Activated gamma-delta T cell (primary cell): ENCODE data around the gene AMER3.

Experiments used
- DNase-seq: peaks from one replicate; lab custom pipeline; 2025; lab: John Stamatoyannopoulos, UW

The AMER3 gene

DNA sequence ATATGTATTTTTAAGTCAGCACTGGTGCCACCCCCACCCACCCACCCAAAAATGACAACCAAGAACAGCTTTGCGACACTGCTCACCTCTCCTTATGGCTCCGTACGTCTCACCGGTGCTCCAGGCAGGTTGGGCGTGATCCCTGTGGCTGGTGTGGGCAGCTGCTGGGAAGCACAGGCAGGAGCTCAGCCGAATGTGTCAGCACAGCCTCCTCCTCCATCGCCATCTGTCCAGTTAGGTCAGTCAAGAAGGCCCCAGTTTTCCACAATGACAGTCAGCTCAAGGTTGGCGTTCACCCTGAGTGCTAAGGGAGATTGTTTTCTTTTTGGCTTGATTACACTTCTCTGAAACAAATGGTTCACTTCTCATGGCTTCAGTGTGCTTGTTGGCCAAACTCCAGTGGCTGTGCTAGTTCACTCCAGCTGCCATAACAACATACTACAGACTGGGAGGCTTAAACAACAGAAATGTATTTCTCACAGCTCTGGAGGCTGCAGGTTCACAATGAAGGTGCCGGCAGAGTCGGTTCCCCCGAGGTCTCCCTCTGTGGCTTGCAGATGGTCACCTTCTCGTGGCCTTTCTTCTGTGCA lies 30.2 kb downstream of the AMER3 start:
- DNase-seq = no peak

DNA sequence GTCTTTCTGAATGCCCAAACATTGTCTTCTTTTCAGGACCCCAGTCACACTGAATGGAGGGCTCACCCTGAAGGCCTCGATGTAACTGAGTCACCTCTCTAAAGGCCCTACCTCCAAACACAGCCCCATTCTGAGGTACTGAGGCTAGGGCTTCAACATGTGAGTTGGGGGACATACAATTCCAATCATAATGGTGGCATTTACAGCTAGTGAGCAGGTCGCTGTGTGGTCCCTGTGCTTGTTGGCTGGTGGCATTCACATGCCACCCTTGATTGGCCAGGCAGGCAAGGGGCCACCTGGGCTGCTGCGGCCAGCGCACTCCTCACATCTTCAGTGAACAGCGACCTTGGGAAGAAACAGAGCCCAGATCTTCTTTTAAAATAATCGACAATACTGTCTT lies 30.7 kb downstream of the AMER3 start:
- DNase-seq = no peak

DNA sequence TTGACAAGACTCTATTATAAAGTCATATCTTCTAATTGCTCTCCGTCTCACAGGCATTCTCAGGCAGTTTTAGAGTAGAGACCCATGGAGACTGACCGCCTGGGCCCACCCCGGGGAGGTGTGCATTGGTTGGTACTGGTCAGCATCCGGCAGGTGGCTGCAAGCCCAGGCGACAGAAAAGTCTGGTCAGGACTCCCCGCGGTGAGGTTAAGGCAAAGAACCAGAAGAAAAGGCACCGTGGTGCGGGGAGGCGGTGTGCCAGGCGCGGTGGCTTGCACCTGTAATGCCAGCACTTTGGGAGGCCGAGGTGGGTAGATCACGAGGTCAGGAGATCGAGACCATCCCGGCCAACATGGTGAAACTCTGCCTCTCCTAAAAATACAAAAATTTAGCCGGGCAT lies 32.5 kb downstream of the AMER3 start:
- DNase-seq = no peak

DNA sequence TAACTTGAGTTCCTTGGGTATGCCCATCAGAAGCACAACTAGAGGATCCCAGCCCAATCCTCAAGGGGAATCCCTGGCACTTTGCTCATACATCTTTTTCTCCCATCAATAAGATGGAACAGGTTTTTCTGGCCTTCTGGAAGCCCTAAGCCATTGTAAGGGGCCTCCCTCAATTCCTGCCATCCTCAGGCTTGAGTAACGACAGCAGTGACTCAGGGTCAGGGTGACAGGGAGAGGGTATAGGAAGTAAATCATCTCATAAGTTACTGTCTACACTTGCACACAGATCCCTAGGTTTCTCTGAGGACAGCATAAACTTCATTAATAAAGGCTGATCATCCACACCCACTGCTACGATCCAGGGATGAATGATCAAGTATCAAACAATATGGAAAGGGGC lies 35.0 kb downstream of the AMER3 start:
- no peak for DNase-seq

DNA sequence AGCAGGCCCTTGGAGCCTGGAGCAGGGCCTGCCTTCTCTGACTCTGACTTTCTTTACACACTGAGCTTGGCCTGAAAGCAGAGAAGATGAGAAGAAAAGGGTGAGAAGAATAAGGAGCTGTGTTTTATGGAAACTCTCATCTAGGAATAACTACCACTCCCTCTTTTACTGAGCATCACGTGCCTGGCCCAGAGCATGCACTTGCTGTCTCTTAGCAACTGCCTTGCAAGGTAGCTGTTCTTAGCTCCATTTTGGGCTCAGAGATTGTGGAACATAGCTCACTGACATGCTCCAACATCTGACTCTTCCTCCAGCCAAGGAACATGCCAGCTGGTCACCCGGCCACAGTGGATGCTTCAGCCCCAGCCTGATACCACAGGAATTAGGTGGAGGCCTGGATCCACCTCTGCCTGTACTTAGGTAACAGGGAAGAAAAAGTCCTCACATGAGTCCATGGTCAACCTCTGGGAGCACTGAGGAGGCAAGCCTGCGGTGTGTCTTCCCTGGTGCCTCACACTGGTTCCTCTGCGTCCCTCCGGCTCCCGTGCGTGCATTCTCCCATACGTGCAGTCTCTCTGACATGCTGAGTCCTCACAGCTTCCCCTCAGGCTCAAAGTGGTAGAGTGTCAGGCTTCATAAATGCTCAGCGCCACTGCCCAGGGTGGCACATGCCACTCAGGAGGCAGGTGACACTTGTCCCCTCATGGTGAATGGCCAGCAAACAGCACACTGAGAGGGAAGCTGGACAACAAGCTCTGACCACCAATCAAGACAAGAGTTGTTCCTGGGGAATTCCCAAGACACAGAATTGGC lies 35.7 kb downstream of the AMER3 start:
- no peak for DNase-seq

DNA sequence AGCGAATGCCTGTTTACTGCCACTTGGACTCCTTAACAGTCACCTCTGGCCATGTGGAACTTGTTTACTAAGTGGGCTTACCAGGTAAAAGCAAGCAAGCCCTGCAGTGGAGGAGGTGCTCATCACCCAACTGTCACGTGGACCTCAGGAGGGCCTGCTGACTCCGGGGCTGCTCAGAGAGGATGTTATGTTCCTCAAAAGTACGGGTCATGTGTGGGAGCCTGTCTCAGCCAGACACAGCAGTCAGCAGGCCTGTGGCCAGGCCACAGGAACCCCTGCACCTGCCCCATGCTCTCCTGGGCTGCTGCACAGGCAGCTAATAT lies 36.2 kb downstream of the AMER3 start:
- no peak for DNase-seq

DNA sequence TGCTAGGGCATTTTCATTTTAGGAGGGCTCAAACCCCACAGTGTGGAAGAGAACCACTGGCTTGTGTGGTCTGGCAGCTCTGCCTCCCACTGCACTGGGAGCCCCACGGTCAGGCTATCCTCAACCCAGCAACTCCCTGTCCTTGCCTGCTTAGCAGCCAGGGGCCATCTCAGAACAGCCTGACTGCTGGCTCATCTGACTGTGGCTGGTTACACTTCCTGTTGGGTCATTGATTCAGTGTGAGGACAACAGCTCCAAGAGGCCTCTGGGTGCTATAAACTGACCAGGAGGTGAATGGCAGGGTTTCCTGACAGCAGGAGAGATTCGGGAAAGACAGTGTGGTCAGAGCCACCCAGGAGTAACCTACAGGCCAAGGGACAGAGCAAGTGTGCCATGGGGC lies 40.1 kb downstream of the AMER3 start:
- no peak for DNase-seq

DNA sequence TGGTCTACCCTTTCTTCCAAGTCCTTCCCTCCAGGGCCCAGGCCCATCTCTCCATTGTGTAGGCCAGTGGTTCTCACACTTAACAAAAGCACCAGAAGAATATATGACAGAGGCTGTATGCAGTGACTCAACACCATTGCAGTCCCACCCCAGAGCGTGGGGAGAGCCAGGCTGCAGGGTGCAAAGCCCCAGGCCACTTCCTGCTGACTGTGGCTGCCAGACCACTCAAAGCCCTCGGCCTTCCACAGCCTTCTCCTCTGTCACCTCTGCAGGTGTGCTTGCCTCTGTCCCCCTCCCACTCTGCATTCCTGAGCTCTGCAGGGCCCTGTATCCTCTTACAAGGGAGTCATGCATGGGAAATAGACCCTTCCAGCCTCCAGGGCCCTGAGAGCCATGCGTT lies 41.0 kb downstream of the AMER3 start:
- DNase-seq = no peak

DNA sequence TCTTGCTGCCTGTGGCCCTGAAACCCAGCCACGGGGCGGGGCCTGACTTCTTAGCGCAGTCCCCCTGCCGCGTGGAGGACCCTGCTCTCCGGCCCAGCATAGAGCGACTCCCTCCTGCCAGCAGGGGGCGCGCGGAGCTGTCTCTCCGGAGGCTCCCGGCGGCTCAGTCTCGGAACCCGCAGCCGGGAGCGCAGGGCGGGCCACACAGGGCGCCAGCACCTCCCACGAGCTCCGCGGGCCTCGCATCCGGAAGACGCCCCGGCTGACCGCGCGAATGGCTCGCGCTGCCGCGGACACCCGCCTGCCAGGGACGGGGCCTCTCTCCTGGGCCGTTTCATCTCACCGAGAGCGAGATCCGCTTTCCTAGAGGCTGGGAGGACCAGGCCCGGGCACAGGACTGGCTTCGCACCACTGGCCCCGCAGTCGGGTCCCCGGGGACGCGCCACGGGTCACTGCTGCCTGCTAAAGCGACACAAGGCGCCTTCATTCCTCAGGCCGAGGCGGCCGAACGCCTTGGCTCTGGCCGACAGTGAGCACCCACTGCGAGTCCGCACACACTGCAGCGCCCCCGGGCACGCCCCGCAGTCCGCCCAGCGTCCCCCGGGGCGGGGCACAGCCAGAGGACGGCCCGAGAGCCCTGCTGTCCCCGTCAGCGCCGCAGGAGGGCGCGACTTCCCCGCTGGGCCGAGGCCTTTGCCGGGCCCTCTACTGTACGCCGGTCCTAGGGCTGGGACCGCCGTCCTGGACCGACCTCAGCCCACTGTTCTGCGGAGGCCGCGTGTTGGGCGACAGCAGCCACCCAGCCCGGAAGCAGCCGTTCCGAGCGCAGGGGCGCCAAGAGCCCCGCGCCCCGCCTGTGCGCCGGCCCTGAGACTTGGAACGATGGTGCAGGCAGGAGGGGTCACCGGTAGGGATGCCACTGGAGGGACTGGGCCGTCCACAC lies 42.4 kb downstream of the AMER3 start:
- peak; percentile 74 for DNase-seq

DNA sequence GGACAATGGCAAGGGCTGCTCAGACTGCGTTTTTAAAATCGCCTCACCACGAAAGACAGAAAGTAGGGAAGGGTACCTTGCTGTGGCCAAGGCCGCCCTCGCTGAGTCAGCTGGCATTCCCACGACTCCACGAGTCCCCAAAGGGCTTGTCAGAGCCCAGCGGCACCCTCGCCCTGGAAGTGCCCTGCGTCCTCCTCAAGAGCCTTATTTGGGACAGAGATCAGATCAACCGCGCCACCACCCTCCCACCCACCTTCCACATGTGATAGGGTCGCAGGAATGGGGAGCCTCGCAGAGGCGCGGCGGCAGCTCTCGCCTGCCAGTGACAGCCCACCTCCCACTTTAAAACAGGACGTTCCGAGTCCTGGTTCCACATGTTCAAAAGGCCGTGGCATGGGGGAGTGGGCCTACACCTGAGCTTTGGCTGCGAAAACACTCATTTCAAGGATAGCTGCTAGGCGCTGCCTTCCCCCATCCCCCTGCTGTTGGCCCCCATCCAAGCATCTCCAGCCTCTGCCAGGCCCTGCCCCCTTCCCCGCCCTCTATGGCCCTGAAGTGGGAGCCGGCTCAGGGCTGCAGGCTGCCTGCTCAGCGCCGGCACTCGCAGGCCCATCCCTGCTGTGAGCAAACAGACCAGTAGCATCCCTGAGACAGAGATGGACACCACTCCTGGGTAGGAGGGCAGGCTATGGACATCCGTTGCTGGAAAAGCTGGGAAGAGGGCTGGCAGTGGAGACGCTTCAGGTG lies 43.3 kb downstream of the AMER3 start:
- DNase-seq = no peak

DNA sequence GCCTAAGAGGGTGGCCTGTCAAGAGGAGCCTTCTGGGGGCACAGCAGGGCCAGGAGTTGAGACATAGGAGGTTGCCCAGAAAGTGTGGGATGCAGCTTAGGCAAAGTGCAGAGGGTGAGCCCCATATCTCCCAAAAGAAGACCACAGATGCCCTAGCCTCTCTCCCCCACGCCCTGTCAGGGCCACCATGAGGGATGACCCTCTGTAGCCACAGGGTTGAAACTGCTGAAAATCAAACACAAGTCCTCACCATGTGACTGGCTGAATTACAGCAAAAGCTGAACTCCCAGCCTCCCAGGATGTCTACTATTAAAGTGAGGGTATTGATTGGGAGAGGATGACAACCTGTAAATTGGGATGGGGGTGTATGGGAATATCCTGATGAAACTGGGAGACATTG lies 44.0 kb downstream of the AMER3 start:
- DNase-seq = no peak

DNA sequence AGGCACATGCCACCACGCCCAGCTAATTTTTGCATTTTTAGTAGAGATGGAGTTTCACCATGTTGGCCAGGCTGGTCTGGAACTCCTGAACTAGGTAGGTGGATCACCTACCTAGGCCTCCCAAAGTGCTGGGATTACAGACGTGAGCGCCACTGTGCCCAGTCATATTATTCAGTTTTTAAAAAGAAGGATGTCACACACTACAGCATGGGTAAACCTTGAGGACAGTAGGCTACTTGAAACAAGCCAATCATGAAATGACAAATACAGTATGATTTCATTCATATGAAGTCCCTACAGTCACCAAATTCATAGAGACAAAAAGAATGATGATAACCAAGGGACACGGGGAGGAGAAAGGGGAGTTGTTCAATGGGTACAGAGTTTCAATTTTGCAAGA lies 50.3 kb downstream of the AMER3 start:
- no peak for DNase-seq

DNA sequence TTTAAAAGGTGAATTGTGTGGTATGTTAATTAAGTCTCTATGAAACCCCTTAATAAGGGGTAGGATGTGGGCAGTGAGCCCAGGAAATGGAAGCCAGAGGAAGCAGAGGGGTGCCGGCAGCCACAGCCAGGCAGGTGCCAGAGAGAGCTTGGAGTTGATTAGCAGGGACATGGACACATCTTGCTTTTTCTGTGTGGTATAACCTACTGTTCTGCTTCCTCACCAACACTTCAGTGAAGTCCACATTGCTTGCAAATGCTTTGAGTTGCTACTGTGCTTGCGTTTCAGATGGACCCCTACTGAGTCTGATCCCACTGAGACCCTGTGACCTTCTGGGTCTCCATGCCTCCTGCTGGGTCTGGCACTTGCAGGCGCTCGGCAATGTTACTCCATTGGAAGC lies 51.0 kb downstream of the AMER3 start:
- DNase-seq = no peak

DNA sequence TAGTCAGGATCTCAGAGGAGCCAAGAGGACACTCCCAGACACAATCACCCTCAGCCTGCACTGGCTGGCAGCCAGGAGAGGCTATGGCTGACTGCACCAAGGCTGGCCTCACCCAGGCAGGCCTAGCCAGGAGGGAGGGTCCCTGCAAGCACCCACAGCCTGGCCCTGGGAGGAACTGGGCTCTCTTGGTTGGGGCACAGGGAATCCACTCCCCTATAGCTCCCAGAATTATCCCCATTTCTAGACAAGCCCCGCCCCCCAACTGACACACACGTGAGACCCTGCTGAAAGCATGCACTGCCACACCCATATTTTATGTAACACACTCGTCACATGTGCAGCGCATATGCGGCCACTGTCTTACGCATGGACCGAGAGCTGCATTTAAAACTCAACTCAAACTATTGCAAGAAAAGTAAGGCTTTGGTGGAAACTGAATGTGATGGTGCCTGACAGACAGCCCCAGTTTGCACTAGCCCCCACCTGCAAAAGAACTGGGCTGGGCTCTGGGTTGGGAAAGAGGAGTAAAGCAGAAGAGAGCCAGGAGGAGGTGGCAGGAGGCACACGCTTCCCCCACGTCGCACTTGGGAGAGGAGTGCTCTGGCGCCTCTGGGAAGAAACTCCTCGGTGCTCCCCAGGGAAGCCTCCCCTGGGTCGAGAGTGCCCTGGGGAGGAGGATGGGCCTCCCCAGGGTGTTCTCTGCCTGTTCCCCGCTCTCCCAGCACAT lies 52.5 kb downstream of the AMER3 start:
- no peak for DNase-seq

DNA sequence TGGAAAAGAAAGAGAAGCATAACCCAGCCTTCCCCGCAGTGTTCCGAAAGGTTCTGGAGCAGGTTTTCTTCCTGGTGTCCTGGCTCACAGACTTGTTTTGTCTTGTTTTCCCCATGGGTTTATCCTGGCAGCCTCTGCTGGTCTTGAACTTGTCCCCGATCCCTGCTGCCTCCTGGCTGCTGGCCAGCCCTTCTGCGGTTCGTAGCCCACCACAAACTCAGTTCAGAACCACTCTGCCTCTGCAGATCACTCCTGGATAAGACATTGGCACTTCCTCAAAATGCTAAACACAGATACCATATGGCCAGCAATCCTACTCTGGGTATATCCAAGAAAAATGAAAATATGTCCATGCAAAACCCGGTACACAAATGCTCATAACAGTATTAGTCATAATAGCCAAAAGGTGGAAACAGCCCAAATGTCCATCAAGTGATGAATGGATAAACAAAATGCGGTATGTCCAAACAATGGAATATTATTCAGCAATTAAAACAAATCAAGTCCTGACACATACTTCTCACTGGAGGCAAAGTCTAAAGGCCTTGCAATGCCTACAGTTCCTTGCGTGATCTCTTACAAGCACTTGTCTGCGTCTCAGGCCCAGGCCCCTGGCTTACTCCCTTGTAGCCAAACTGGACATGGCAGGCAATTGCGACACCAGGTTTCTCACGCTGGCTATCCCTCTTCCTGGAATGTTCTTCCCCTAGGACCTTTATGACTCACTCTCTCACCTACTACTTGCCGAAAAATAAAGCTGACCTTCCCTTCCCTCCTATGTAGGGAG lies 53.3 kb downstream of the AMER3 start:
- no peak for DNase-seq

DNA sequence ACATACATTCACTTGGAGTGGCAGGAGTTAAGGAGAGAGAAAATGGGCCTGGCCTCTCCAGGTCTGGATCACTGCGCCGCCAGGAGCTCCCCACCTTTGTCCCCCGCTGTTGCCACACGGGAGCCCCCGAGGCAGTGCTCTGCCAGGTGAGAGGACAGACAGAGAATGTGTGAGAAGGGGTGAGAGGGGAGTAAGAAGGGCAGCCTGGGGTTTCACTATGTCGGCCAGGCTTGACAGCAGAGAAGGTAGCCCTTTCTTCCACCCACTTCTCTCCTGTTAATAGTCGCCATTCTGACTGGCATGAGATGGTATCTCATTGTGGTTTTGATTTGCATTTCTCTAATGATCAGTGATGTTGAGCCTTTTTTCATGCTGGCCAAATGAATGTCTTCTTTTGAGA lies 55.1 kb downstream of the AMER3 start:
- no peak for DNase-seq

DNA sequence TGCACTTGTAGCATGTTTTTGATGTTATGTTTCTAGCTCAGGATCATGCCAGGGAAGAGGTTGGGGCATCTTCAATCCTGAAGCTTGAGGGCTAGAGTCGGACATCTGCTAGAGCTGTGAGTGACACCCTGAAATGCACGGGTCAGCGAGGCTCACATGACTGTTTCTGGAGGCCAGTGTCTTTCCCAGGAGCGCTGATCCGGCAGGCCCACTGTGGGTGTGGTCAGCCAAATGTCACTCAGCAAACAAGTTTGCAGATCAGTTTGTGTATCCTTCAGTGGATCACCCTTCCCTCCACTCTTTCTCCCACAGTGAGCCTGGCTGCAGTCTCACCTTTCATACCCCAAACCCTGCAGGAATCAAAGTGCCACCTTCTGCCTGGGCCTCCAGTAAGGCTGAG lies 58.4 kb downstream of the AMER3 start:
- DNase-seq = no peak

DNA sequence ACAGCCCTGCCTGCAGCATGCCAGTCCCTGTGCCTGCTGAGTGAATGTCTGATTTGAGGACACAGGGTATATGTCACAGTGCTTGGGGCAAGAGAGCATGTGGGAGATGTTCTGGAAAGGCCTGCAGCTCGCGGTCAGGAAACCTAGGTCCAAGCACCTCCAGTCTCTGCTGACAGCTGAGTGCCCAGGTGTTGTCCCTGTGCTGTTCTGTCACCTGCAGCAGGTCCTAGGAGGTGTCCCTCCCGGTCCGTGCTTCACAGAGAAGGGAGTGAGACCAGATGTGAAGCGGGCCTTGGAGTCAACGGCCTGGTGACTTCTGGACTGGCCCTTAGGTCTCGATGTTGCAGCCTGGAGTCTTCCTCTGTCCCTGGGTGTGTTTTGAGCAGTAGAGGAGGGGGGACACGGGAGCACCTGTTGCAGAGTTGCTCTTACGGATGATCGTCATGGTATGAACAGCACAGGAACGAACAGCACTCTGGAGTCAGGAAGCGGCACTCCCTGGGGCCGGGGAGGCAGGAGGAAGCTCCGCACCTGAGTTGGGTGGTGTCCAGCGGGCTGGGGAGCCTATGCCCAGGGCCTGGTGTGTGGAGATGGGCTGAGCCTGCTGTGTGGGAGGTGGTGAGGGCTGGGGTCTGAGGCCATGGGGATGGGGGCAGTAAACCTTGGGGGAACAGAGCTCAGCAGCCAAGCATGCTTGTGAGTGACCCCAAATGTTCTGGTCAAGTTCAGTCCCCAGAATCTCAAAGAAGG lies 59.8 kb downstream of the AMER3 start:
- DNase-seq = no peak
